K562 (cell line): Measurements from ENCODE around the gene ANKRD12. TPM values are rescaled to one million over a fixed set of nuclear protein-coding genes. Genes with fewer than 3 reads are reported as not detected.

Source experiments
- CC2D1A ChIP-seq: fragments of 450-650 bp; IDR thresholded peaks from 2 replicates; pipeline ENCODE4 v1.6.1; 2017; ENCODE audit warnings: mild to moderate bottlenecking
- CHD4 ChIP-seq: fragments of 200-600 bp; sonication (generic); IDR thresholded peaks from 3 replicates; pipeline ENCODE4 v1.6.1; 2012; ENCODE audit warnings: low read depth, mild to moderate bottlenecking, mixed read lengths, low read length, inconsistent platforms; ENCODE audit not compliant: insufficient read depth, insufficient replicate concordance, poor library complexity, severe bottlenecking
- ELF2 ChIP-seq: fragments of 250-450 bp; sonication (Bioruptor Pico); IDR thresholded peaks from 2 replicates; pipeline ENCODE4 v1.5.0; 2021; ENCODE audit warnings: mild to moderate bottlenecking
- FOXA1 ChIP-seq: fragments of 450-650 bp; IDR thresholded peaks from 2 replicates; pipeline ENCODE4 v1.6.1; 2016; ENCODE audit warnings: mild to moderate bottlenecking, borderline replicate concordance
- FOXA3 ChIP-seq, 2 experiments: fragments of 450-650 bp in 1 of 2; sonication (generic) in 1 of 2; formaldehyde crosslinking; IDR thresholded peaks in 1 of 2; conservative IDR thresholded peaks in 1 of 2; 2 replicates each; pipeline versions ENCODE4 v1.4.0 to v1.8.0; 2020 to 2022; ENCODE audit warnings: mild to moderate bottlenecking in 2 of 2, missing genetic modification reagents in 1 of 2
- HDAC6 ChIP-seq: IDR thresholded peaks from 2 replicates; pipeline ENCODE4 v1.6.1; 2012; ENCODE audit warnings: low read depth, mild to moderate bottlenecking, control low read depth, inconsistent platforms, low read length, moderate library complexity
- IRF2 ChIP-seq: sonication (generic); formaldehyde crosslinking; IDR thresholded peaks from 2 replicates; pipeline ENCODE4 v1.8.1; 2022; ENCODE audit warnings: mild to moderate bottlenecking, missing genetic modification reagents
- MAX ChIP-seq: sonication (generic); formaldehyde crosslinking; IDR thresholded peaks from 2 replicates; pipeline ENCODE4 v1.9.0; 2022; ENCODE audit warnings: mild to moderate bottlenecking, missing genetic modification reagents
- NEUROD1 ChIP-seq: fragments of 150-350 bp; IDR thresholded peaks from 2 replicates; pipeline ENCODE4 v1.6.1; 2014; ENCODE audit warnings: borderline replicate concordance, low read length, low read depth; ENCODE audit not compliant: partially characterized antibody
- NFYB ChIP-seq: IDR thresholded peaks from 2 replicates; pipeline ENCODE4 v1.6.1; 2011; ENCODE audit warnings: mild to moderate bottlenecking, moderate library complexity; ENCODE audit not compliant: insufficient read length; ENCODE audit errors: extremely low read depth
- PTRF ChIP-seq: fragments of 450-650 bp; IDR thresholded peaks from 2 replicates; pipeline ENCODE4 v1.6.1; 2016; ENCODE audit warnings: mild to moderate bottlenecking, missing genetic modification characterization, missing compliant biosample characterization
- PYGO2 ChIP-seq: fragments of 450-650 bp; IDR thresholded peaks from 2 replicates; pipeline ENCODE4 v1.6.1; 2016; ENCODE audit warnings: mild to moderate bottlenecking, missing genetic modification characterization, moderate library complexity, missing compliant biosample characterization
- SRF ChIP-seq, 2 experiments: fragments of 250-450, 450-650 bp in 1 of 2; sonication (Bioruptor Pico) in 1 of 2; sonication (generic) in 1 of 2; formaldehyde crosslinking; IDR thresholded peaks; 2 replicates each; pipeline versions ENCODE4 v1.5.0 to v1.5.1; 2020 to 2022; ENCODE audit warnings: mild to moderate bottlenecking in 1 of 2, missing genetic modification reagents in 1 of 2
- SRSF7 ChIP-seq: fragments of 200-400 bp; formaldehyde crosslinking; optimal IDR thresholded peaks from 2 replicates; pipeline ENCODE3; 2017; ENCODE audit warnings: mild to moderate bottlenecking, low read depth, low read length
- TBL1XR1 ChIP-seq, 2 experiments: IDR thresholded peaks; 2 replicates each; pipeline ENCODE4 v1.6.1; 2012; ENCODE audit warnings: improper control_type of control experiment in 2 of 2, low read length in 2 of 2, mild to moderate bottlenecking in 1 of 2
- THRAP3 ChIP-seq: fragments of 450-650 bp; IDR thresholded peaks from 2 replicates; pipeline ENCODE4 v1.6.1; 2016; ENCODE audit warnings: mild to moderate bottlenecking, inconsistent platforms, borderline replicate concordance
- ZNF280B ChIP-seq: fragments of 250-450 bp; sonication (Bioruptor Pico); IDR thresholded peaks from 2 replicates; pipeline ENCODE4 v1.5.1; 2021; ENCODE audit warnings: mild to moderate bottlenecking
- ZNF354B ChIP-seq: fragments of 250-450 bp; sonication (Bioruptor Pico); IDR thresholded peaks from 2 replicates; pipeline ENCODE4 v1.4.0; 2020
- ZNF551 ChIP-seq: fragments of 250-450 bp; sonication (Bioruptor Pico); IDR thresholded peaks from 2 replicates; pipeline ENCODE4 v1.5.0; 2021; ENCODE audit warnings: mild to moderate bottlenecking, moderate library complexity
- polyA plus RNA-seq, 8 experiments: library from polyadenylated mRNA; depleted of rRNA in 4 of 8; stranded (reverse) in 5 of 8; unstranded in 3 of 8; fragments of >200 nt; fragmentation: Nextera tagmentation in 2 of 8; fragmentation: Illumina TruSeq in 1 of 8; extraction: Ambion mirVana in 2 of 8; extraction: Trizol in 1 of 8; gene quantifications; 2 replicates each; pipeline versions ENCODE4 v1.2.1 to v1.2.3, GENCODE V29; 2011 to 2014; ENCODE audit warnings: inconsistent platforms in 1 of 8, missing spikeins in 1 of 8
- total RNA-seq, 7 experiments: library from RNA; depleted of rRNA in 6 of 7; stranded (reverse); fragments of >200 nt in 6 of 7; fragmentation: Illumina TruSeq in 2 of 7; extraction: Trizol in 2 of 7; gene quantifications; 2 replicates each; pipeline versions ENCODE4 v1.2.1 to v1.2.3, GENCODE V29; 2011 to 2021; ENCODE audit warnings: low replicate concordance in 1 of 7
- TF ChIP-seq, protein P1 (sequence below): sonication (generic); formaldehyde crosslinking; IDR thresholded peaks from 2 replicates; pipeline ENCODE4 v1.8.0; 2022; ENCODE audit warnings: mild to moderate bottlenecking, missing genetic modification reagents
- TF ChIP-seq, protein P2 (sequence below): fragments of 250-450 bp; sonication (Bioruptor Pico); IDR thresholded peaks from 2 replicates; pipeline ENCODE4 v1.5.0; 2021

ANKRD12 gene
- total and polyA plus RNA-seq, 9 of the 15 experiments (the other 6 are each of a cell fraction or from before 2014, with no cell fraction given), result 6.6 to 28.2 (median 16.0) TPM

DNA sequence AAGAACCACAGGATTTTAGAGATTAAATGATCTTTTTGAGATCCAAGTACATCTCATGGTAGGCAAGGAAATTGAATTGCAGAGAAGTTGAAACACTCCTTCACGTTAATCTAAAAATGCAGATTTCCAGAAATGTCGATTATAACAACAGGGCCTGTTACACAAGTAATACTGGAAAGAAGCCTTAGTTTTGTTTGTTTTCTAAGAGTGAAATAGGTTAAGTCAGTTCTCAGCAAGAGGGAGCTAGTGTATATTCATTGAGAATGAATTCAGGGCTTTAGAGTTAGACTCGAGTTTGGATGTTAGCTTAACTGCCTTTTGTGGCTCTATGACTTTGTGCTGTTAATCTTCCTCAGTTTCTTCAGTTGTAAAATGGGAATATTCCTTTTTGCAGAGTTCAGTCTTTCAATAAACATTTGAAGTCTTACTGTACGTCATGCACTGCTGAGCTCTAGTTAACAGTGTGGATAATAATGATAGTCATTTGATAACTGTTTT, 33.2 kb upstream of the ANKRD12 start (continued):
- no peak for TF ChIP-seq ZNF354B (CRISPR knock-in tag)
- TF ChIP-seq NFYB, result no peak
- TF ChIP-seq ZNF280B (CRISPR knock-in tag), result no peak
- no peak for TF ChIP-seq ELF2 (CRISPR knock-in tag)
- TF ChIP-seq FOXA1, result no peak
- TF ChIP-seq, protein P1, sequence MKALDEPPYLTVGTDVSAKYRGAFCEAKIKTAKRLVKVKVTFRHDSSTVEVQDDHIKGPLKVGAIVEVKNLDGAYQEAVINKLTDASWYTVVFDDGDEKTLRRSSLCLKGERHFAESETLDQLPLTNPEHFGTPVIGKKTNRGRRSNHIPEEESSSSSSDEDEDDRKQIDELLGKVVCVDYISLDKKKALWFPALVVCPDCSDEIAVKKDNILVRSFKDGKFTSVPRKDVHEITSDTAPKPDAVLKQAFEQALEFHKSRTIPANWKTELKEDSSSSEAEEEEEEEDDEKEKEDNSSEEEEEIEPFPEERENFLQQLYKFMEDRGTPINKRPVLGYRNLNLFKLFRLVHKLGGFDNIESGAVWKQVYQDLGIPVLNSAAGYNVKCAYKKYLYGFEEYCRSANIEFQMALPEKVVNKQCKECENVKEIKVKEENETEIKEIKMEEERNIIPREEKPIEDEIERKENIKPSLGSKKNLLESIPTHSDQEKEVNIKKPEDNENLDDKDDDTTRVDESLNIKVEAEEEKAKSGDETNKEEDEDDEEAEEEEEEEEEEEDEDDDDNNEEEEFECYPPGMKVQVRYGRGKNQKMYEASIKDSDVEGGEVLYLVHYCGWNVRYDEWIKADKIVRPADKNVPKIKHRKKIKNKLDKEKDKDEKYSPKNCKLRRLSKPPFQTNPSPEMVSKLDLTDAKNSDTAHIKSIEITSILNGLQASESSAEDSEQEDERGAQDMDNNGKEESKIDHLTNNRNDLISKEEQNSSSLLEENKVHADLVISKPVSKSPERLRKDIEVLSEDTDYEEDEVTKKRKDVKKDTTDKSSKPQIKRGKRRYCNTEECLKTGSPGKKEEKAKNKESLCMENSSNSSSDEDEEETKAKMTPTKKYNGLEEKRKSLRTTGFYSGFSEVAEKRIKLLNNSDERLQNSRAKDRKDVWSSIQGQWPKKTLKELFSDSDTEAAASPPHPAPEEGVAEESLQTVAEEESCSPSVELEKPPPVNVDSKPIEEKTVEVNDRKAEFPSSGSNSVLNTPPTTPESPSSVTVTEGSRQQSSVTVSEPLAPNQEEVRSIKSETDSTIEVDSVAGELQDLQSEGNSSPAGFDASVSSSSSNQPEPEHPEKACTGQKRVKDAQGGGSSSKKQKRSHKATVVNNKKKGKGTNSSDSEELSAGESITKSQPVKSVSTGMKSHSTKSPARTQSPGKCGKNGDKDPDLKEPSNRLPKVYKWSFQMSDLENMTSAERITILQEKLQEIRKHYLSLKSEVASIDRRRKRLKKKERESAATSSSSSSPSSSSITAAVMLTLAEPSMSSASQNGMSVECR, result no peak
- no peak for TF ChIP-seq TBL1XR1 (IDR thresholded peaks at IDR 0.05; ENCODE audit: low read length in 2 of 2)
- no peak for TF ChIP-seq THRAP3
- TF ChIP-seq ZNF551 (CRISPR knock-in tag), result no peak
- TF ChIP-seq SRSF7, result no peak
- no peak for TF ChIP-seq HDAC6
- peak in 1 of 2 experiments; percentile 34; a peak in 1 of 4 replicates for TF ChIP-seq FOXA3 (CRISPR knock-in tag; conservative IDR thresholded peaks at IDR 0.05 in 1 of 2, IDR thresholded peaks at IDR 0.05 in 1 of 2)
- no peak for TF ChIP-seq CC2D1A
- TF ChIP-seq CHD4, result no peak
- TF ChIP-seq SRF (CRISPR knock-in tag; IDR thresholded peaks at IDR 0.05), result peak in 1 of 2 experiments; percentile 3; a peak in 1 of 4 replicates
- no peak for TF ChIP-seq PTRF (tag)
- no peak for TF ChIP-seq PYGO2
- TF ChIP-seq, protein P2, sequence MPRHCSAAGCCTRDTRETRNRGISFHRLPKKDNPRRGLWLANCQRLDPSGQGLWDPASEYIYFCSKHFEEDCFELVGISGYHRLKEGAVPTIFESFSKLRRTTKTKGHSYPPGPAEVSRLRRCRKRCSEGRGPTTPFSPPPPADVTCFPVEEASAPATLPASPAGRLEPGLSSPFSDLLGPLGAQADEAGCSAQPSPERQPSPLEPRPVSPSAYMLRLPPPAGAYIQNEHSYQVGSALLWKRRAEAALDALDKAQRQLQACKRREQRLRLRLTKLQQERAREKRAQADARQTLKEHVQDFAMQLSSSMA (CRISPR knock-in tag), result no peak
- no peak for TF ChIP-seq MAX (CRISPR knock-in tag)
- no peak for TF ChIP-seq IRF2 (CRISPR knock-in tag)
- no peak for TF ChIP-seq NEUROD1
